Limb (tissue), 2 donors: Measurements from ENCODE around the gene CFAP300.

Experiments used
- DNase-seq, 2 donors: peaks; one replicate each; pipeline ENCODE4 v3.0.0-alpha.2; 2016; ENCODE audit errors: extremely low spot score in 2 of 2

The CFAP300 gene

GRCh38 chr11:102120437-102120973 lies 73.3 kb downstream of the CFAP300 start:
- no peak for DNase-seq

- no peak for DNase-seq
These were observed 74.1 kb downstream of the CFAP300 start for GRCh38 chr11:102121329-102121728.
